GM19324 (cell line): Measurements from ENCODE around the gene C17orf50.

ENCODE experiments used
- ATAC-seq: cut with Tn5 transposase; IDR thresholded peaks from one replicate; pipeline ENCODE4 v1.9.1; 2021; ENCODE audit warnings: mild to moderate bottlenecking, moderate library complexity; ENCODE audit not compliant: unreplicated experiment, low FRiP score

C17orf50 gene

DNA sequence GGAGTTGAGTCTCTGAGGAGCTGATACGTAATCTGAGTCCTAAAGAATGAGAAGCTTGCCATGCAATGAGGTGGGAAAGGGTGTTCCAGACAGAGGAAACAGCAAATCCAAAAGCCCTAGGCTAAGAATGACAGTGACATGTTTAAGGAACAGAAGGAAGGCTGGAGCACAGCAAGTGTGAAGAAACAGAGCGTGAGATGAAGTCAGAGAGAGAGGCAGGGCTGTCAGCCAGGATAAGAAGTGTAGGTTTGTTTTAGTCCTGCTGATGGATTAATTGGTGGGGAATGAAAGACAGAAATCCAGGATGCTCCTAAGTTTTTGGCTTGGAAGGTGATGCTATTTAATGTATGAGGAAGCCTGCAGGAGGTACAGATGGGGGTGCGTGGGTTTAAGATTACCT is 20.3 kb downstream of the C17orf50 start:
- no peak for ATAC-seq

DNA sequence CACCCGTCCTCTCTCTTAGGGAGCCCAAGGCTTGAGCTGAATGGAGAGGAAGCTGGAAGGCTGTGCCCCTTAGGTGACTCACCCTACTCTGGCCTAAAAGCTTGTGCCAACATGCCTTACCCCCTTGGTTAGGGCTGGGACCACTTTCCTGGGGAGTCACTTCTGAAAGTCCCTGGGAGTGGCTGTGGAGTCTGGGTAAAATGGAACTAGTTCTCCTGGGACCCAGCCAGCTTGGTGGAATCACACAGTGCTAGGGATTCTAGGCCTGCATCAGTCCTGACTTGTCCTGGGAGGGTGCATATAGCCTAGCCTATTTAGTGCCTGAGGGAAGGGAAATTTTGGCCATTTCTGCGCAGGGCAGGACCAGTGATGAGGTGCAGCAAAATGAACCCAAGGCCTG is 24.2 kb downstream of the C17orf50 start:
- no peak for ATAC-seq

DNA sequence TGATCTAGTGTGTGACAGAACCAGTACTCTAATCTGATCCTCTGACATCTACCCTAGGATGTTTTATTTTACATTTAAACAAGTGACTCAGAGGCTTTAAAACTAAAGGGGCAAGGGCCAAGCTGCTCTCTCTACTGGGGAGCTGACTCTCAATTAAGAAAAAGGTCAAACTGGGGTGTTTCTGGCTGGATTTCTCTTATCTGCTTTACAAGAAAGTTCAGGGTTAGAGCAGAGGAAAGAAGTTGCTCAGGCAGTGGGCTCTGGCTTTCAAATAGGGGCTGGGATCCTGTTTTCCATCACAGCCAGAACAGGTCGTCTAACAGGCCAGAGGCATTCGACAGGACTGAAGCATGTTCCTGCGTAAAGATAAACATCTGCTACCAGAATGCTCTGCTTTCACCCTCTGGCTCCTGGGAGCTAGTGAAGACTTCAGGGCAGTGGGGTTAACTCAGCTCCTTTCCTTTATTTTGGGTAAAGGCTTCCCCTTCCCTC is 26.3 kb downstream of the C17orf50 start:
- ATAC-seq: no peak

DNA sequence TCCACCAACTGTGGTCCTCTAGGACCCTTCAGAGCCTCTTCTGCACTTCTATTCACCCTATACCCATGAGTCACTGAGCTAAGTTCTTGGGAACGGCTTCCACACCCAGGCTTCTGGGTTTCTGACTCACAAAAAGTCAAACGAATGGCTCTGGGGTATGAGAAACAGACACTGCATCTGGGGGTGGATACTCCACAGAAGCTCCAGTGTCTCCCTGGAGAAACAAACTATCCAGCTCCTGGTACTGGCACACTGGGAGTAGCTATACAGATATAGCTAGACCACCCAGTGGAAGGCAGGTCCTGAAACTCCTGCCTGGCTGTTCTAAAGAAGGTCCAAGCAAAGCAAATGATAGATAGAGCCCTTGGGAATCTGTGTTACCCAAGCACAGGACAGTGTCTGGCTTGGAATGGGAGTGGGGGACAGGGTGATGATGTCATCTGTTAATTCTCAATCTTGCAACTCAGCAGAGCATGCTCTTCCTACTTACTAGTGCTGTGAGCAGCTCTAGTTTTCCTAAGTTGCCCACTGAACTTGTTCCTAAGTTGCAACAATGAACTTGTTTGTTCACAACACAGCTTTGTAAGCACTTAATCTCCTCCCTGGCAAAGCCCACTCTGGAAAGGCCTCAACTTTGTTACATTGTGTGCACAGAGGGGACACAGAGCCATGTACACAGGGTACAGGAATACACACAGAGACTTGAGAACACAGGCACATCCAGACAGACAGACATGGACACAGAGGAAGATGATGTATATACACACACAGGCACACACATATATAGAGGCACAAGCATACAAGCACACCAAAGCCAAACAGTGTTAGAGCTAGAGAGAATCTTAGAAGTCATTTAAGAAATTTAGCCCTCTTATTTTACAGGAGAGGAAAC is 28.0 kb downstream of the C17orf50 start:
- no peak for ATAC-seq

DNA sequence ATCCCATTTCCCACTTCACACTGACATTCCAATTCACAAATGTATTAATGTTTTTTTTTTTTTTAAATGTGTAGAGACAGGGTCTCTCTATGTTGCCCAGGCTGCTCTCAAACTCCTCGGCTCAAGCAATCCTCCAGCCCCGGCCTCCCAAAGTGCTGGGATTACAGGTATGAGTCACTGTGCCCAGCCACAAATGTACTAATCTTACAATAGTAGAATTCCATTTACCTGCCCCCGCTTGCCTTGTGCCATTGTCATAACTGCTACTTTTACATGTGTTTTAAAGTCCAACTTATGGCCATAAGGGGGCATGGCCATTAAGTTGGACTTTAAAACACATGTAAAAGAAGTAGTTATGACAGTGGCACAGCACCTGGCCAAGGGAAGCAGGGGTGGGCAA is 30.2 kb downstream of the C17orf50 start:
- ATAC-seq: no peak

DNA sequence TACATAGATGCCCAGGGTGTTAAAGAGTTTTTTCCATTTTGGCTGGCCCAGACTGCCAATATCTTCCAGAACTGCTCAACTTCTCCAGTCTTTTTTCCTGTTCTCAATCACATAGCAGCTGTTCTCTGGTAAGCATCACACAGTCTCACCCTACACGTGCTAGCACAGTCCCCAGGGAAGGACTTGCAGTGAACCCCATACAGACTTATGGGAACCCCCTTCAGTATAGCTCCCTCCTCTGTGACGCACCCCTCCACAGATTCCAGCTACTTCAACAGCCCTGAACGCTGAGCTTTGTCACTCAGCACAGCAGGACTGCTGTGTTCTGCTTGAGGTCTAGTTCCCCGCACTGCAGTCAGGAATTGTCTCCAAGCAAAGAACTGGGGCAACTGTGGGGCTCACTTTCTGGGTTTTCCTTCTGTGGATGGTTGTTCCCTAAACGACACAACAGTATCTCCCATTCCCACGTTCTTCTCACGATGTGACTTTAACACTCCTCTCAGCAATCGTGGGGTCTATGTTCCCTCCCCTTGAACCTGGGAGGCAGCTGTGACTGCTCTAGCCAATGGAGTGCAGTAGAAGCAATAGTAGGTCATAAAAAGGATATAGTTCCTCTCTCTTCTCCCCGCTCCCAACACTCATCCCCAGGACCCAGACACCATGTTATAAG is 31.1 kb downstream of the C17orf50 start:
- no peak for ATAC-seq

DNA sequence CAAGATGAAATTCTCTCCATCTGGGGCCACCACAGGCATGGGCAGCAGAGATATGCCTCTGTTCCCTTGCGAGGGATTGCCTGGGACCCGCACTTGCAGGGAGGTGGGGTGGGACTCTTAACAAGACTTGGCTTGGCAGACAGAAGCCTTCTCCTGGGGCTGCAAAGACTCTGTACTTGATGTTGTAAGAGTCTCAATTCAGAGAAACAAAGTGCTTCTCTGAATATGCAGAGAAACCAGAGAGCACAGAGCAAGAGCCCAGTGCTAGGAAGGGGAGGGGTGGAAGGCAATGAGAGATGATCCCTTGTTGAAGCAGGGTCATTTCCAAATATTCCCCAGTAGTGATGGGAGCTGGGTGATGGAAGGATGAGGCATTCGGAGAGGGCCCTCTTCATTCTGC is 32.6 kb downstream of the C17orf50 start:
- ATAC-seq: no peak

DNA sequence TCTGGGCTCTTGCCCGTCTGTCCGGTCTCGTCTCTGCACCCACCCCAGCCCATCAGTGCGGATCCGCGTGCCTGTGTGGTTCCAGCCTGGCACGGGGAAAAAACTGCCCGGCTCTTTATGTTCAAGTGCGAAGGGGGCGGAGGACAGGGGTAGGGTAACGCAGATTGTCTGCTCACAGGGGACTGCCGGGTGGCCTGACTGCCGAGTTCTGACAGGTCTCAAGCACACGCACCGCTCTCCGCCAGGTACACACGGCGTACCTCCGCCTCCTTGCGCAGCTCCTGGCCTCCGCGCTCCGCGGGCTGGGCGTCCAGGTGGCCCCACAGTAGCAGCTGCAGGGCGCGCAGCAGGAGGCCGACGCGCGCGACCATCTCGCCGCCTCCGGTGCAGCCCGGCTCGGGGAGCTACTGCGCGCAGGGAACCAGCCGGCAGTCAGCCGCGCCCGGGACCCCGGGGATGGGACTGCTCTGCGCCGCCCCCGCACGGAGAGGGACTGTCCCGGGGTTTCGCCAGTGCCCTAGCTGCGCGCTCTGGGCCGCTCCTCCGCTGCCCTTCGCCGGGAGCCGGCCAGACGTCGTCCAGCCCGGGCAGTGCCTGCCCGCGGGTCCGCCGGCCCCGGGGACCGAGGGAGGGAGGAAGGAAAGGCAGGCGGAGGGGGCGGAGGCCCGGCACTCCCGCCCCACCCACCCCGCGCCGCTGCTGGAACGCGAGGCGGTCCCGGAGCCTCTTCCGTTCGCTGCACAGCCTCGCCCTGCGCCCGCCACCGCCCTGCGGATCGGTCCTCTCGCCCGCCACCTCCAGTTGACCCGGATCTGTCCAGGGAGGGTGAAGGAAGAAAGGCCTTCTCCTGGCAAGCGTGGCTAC is 34.6 kb downstream of the C17orf50 start, which contains the start of gene MMP28:
TSS of gene MMP28 (minus strand) at position 635 of the 864 bp plus-strand sequence. CDS start at position 371, 264 bp downstream.
- no peak for ATAC-seq

DNA sequence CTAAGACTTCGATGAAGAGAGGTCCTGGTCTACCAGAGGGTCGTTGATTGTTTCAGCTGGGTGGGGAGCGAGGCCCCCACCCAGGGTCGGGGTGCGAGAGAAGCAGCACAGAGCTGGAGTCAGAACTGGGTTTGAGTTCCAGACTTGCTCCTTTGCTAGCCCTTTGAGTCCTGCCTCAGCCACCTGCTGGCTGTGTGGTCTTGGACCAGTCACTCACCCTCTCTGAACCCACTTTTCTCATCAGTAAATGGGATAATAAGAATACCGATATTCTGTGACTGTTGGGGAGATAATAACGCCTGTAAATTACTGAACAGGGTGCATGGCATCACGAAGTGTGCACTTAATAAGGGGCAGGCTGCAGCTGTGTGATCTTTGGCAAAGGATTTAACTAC is 35.2 kb downstream of the C17orf50 start:
- no peak for ATAC-seq

DNA sequence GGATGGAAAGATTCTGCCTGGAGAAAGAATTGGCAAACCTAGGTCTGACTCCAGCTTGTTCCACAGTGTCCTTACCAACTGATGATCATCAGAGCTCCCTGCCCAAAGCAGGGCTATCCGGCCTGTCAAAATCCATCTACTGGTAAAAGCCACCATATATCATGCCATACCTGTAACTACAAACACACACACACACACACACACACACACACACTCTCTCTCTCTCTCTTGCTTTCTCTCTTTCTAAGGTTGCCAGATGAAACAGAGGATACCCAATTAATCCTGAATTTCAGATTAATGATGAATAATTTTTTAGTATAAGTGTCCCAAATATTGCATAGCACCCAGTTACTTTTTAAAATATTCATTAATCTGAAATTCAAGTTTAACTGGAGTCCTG is 36.3 kb downstream of the C17orf50 start:
- ATAC-seq: no peak

DNA sequence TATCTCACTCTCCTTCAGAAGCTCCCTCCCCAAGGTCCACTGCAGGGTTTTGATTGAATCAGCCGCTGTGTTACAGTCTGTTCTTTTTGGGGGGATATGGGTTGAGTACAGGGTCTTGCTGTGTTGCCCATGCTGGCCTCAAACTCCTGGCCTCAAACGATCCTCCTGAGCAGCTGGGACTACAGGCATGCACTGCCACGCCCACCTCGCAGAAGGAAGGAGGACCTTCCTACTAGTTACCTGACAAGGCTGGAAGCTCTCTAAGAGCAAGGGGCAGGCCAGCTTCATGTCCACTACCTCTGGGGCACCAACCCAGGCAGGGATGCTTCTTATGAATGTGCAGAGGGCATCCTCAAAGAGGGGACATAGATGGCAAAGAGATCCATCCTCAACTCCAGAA is 36.7 kb downstream of the C17orf50 start:
- ATAC-seq: no peak

DNA sequence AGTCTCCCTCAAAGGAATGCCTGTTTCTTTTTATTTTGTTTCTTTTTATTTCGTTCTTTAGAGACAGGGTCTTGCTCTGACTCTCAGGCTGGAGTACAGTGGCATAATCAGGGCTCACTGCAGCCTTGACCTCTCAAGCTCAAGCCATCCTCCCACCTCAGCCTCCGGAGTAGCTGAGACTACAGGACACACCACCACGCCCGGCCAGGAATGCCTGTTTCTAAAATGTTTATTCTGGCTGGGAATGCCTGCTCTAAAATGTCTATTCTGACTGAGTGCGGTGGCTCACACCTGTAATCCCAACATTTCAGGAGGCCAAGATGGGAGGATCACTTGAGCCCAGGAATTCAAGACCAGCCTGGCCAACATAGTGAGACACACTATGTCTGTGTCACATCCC is 37.2 kb downstream of the C17orf50 start:
- ATAC-seq: no peak

DNA sequence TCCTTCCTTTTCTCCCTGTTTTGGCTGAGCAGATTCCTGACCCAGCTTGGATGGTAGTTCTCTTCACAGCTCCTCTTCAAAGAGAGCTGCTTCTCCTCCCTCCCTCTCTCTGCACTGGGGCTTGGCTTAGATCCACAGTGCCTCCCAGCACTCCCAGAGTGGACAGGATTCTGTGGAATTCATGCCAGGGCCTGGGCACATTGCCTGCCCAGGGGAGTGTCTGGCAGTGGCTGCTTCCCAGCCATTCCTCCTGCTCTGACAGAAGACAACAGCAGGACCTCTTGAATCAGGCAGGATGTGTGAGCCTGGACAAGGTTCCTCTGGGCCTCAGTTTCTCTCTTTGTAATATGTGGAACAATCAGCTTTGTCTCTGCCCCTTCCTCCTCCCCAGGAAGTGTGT is 39.3 kb downstream of the C17orf50 start:
- no peak for ATAC-seq

DNA sequence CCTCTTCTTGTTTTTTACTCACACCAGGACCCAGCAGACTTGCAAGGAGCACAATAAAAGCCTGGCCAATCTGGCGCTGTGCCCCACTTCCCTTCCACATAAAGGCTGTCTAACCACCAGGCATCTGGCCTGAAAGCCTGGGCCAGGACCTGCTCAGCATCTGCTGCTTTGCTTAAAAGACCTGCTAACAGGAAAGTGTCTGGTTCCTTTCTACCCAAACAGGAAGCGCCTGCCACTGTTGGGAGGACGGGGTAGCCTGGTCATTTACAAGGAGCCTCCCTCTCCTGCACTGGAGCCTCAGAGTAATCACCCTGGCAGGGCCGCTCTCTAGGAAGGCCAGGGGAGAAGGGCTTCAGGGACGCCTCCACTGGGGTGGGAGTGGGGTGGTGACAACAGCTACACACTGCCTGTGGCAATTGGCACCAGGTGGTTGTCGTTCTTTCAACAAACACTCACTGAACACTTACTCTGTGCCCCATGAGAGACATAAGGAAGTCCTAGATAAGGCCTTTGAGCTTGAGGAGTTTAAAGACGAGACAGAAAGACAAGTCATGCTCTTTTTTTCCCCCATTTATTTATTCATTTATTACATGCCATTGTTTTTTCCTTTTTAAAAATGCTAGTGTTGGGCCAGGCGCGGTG is 41.0 kb downstream of the C17orf50 start:
- no peak for ATAC-seq

DNA sequence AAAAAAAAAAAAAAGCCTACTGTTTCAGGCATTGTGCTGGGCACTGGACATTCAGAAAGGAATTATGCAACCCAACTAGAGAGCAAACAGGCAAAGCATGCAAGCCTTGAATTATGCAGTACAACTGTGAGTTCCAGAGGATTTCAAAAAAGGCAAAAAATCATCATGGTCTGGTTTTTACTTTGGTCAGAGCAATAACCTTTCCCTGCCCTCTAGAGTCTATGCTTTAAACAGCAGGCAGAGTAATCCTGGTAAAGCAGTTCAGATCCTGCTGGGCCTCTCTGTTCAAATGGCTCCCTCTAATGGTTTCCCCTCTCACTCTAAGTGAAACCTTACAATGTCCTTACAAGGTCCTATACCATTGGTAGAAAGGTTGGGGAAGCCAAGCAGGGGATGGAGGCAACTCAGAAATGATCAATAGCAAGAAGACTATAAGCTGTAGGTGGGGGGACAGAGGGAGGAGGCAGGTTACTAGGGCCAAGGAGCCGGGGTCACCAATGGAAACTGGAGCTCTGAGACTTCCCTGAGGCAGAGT is 44.0 kb downstream of the C17orf50 start:
- ATAC-seq: no peak

DNA sequence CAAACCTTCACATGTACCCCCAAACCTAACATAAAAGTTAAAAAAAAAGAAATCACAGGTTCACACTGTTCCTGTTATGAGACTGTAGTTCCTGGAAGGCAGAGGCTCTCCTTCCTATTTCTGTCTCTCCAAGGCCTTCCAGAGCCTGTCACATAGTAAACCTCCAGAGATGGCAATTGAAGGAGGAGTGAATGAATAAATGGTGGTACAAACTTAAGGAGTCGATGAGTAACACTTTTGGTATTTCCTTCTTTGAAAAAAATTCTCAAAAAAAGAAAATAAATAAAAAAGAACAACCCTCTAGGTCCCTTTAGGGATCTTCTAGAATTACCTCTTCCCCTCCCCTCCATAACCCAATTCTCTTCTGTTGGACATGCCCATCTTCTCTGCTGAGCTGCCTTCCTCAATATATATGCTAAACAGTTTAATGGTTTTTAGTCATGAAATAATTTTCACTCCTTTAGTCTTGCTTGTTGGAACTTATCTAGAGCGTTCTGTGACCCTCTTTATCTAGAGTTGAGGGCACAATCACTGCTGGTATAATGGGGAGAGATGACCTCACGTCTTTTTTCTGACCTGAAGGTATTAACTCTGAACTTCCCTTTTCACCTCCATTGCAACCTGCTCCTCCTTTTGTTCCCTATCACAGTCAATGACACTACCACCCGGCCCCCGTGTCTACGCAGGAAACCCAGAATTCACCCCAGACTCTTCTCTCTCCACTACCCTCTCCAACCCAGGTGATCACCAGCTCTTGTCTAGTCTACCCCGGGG is 46.9 kb downstream of the C17orf50 start:
- ATAC-seq: no peak

DNA sequence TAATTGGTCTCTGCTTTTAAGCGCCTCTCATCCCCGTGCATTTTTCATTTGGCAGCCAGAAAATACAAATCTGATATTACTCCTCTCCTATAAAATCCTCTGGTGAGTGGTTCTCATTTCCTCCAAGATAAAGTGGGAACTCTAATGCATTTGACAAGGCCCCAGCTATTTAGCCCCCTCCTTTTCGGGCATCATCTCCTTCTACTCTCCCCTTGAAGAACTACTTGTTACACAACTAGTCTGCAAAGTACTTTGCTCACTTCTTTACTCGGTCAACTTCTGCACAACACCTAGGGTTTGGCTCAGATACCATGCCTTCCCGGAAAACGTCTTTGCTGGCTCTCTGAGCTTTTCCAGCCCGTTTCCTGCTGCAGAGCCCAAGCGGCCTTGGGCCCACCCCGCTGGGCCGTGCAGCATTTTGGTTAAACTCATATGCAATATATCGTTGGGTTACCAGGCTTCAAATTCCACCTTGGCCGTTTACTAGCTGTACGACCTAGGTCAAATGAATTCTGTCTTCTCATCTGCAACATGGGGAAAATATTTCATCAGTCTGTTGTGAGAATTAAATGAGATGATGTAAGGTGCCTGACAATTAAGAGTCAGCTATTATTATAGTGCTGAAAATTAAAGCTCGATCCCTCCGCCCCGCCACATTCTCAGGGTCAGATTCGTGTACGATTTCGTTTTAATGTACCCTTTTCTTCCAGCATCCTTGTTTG is 47.7 kb downstream of the C17orf50 start:
- ATAC-seq: no peak

DNA sequence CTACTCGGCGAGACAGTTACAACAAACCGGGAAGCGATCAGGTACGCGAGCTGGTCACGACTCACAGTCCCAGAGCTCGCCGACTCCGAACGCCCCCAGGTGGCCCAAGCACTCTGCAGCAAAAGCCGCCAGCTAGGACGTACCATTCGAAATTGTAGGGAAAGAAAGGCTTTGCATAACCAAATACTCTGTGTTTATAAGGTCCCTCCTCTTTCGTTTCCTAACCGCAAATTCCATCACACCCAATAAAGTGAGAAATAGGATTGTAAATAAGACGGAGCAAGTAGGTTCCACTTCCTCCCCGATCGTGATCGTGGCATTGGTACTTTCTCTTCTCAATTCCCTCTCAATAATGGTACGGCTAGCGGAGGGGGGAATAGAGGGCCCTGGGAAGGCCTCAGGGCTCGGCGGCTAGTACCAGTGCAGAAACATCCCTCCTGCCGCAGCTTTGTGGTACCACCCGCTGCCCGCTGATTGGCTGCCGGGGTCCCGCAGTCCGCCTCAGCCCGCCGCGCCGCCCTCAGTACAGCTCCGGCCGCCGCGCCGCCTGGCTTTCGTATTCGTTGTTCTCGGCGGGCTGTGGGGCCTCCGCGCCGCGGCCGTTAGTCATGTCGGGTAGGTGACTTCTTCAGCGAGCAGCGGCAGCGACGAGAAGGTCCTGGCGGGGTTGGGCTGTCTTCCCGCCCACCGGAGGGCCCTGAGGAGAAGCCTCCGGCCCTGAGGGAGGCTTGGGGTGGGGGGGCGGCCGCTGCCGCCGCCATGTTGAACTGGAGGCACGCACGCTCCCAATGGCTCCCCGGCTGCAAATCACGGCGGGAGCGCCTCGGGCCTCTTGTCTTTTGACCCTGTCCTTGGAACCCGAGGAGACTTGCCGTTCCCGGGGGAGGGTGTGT is 48.5 kb downstream of the C17orf50 start, which contains the start of gene TAF15:
TSS of gene TAF15 (plus strand) at position 523 of the 893 bp plus-strand sequence. CDS start at position 609, 86 bp downstream.
- peak; percentile 97 for ATAC-seq
